H4 (cell line): Measurements from ENCODE around the gene SLC35G6. TPM values are rescaled to one million over a fixed set of nuclear protein-coding genes. Genes with fewer than 3 reads are reported as not detected.
"Not testable (repeated sequence)": the region's sequence is repeated elsewhere in the genome, so short reads cannot be mapped to it uniquely, and the experiment has no call there.

Experiments used
- DNase-seq: peaks from one replicate; pipeline ENCODE4 v3.0.0-alpha.2; 2015; ENCODE audit warnings: low spot score
- total RNA-seq: library from RNA; depleted of rRNA; stranded (reverse); fragments of >200 nt; shearing (Covaris generic); gene quantifications from 2 replicates; pipeline ENCODE4 v1.2.3, GENCODE V29; 2014

The SLC35G6 gene
- total RNA-seq, 1 experiment from 2014 or later = not detected

DNA sequence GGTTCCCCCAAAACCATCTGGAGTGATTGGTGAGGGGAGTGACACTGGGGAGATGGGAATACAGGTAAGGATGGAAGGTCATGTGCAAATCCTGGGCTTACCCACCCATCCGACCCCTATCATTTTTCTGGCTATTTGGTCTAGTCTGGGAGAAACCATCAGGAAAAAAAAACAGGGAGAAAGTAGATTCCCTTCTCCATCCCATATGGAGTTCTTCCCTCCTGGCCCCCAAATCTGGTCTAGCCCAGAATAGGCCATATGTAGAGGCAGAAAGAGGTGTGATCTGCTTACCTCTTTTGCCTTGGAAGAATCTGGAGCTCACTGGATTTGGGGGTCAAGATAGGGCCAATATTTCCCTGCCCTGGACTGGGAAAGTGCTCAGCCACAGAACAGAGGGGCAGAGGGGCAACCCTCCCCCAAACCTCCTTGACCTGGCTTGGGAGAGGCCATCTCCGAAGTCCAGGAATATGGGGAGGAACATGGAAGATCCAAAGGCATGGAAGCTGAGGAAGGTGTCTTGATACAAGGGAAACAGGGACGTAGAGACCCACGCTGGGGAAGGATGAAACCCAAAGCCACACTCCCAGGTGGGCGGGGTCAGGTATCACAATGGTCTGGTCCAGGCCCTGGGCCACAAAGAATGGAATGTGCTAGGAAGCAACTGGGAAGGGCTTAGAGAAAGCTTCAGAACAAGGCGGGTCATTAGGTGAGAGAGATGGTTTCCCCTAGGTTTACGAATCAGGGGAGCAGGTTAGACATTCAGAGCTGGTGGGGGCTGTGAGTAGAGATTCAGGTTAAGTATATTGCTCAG is 20.2 kb upstream of the SLC35G6 start:
- DNase-seq = no peak

DNA sequence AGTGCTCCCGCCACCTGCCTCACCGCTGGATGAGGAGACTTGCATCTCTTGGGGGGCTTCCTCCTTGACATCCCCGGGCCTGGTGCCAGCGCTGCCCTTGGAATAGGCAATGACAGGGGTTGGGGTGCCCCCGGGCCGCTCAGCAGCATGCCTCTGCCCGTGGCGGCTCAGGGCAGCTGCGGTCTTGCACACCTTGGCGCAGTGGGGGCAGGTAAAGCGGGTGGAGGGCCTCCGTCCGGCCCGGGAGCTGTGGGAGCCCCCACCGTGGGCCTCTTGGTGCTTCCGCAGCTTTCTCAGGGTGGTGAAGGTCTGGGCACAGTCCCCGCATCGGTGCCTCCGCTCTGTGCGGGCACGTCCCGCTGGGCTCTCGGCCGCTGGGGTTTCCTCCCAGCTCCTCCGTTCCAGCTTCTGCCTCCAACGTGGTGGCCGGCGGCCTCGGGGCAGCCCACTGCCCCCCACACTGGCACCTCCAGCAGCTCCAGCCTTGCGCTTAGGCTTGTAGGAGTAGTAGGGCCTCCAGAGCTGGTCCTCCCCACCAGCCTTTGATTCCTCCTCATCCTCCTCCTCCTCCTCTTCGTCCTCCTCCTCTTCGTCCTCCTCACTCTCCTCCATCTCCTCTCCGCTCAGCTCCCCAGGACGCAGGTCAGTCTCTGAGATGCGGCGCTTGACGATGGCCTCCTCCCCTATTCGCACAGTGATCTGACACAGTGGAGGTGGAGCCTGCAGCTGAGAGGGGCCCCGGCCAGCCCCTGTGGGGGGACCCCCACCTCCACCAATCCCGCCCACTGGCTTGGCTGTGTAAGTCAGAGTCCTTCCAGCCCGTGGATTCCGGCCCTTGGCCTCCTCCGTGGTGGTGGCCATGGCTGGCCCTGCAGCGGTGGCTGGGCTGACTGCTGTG is 18.5 kb upstream of the SLC35G6 start:
- no peak for DNase-seq

DNA sequence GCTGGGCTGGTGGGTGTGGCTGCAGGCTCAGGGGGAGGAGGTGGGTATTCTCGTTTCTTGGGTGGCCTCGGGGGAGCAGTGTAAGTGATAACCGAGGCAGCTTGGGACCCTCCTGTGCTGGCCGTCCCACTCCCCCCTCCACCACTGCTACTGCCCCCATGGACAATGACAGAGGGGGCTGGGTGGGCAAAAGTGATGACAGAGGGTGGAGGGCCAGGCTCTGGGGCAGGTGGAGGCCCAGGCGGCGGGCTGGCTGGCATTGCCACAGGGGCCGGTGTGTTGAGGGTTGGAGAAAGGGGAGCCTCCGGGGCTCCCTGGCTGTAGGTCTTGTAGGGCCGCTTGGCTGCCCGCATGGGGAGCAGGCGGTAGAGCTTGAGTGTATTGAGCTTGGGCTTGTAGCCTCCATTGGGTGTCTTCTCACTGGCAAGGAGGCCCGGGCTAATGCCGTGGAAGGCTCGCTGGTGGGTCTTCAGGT is 17.8 kb upstream of the SLC35G6 start:
- no peak for DNase-seq

DNA sequence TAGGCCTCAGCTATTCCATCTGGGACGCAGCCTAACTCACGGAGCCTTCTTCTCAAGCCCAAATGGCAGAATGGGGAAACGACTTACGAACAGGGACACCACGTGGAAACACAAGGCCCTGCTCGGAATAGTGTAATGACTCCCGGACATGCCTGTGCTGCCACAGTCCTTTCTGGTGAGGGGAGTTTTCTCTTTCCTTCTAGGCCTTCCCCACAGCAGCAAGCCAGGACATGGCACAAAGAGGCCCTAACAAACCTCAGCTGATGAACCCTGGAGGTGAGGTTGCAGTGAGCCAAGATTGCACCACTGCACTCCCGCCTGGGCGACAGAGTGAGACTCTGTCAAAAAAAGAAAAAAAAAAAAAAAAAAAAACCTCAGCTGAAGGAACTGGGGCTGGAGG is 17.2 kb upstream of the SLC35G6 start:
- DNase-seq = no peak

DNA sequence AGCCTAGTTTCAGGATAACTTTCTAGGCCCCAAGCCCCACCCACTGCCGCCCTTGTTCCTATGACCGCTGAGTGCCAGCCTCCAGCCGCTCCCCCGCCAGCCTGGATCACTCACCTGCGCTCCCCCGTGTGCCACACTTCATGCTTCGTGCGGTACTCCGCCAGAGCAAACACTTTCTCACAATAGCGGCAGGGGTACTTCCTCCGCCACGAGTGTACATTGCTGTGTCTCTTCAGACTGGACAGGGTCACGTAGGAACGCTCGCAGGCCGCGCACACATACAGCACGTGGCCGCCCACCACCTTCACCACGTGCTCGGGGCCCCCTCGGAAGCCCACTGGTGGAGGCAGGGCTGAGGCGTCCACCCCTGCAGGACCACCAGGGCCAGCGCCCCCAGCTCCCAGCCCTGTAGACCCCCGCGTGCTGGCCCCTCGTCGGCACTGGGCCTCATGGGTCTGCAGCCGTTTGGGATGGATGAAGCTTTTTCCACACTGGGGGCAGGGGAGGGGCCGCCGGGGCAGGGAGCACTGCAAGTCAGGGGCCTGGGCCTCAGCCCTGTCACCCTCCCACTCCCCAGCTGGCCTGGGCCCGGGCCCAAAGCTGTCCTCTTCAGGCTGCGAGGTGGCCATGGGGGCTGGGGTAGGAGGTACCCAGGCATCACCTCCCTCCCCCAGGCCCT is 15.5 kb upstream of the SLC35G6 start:
- no peak for DNase-seq

DNA sequence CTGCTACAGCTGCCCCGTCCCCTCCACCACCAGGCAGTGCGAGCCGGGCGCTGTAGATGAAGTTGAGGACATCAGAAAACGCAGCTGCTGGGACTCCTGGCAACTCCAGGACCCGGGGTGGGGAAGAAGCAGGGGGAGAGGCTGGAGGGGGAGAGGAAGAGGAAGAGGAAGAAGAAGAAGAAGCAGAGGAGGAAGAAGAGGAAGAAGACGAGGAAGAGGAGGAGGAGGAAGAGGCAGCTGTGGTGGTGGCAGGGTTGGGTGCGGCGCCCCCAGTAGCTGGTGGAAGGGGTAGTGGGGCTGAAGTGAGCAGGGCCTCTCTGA is 15.0 kb upstream of the SLC35G6 start:
- DNase-seq = no peak

DNA sequence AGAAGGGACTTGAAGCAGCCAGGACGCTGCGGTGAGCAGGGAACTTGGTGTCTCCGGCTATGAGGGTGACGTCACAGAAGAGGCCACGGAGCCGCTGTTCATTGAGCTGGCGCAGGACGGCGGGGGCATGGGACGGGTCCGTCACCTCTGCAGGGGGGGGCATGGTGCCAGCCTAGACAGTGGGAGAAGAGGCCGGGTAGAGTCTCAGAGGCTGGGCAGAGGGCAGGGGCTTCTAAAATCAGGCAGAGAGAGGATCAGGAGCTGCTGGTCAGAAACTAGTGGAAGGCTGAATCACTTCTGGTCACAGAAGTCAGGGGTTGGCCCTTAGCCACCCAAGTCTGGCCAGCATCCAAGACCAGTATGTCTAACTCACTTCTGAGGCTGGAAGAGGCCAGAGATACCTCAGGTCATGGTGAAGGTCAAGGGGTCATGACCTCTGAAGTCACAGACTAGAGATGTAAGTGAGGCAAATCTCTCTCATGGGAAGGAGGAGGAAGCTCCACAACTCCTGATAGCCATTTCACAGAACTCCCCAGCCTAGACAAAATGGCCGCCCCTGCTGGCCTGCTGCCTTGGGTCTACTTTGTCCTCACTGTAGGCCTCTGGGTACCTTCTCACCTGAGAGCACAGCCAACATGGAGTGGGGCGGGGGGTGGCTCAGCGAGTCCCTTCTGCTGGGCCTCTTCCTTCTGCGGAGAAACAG is 14.5 kb upstream of the SLC35G6 start:
- no peak for DNase-seq

DNA sequence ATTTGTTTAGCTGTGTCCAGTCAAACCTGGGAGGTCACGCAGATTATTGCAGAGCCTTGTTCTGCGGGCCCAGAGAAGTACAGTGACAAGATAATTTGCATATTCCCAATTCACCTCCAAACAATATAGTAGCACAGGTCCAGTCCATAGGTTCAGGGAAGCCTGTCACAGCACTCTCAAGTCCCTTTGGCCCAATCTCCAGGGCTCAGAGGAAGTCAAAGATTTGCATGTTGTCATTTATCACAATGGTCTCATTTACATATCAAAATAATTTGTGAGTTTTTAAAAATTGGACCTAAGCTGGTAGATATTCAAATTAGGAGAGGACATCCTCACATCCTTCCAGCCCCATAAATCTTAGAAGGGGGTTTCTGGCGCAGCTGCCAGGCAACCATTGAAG is 13.7 kb upstream of the SLC35G6 start:
- no peak for DNase-seq

DNA sequence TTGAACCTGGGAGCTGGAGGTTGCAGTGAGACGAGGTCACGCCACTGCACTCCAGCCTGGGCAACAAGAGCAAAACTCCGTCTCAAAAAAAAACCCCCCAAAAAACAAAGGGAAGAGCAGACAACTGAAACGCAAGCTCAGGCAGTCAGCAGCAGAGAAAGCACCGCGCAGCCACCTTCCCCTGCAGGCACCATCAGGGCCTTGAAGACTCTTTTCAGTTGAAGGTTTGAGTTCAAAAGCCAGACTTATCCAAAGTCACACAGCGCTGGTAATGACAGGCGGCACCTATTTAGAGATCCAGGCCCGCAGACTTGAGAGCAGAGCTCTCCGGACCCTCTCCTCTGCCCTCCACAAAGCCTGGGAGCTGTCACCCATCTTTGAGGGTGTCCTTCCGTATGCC is 13.0 kb upstream of the SLC35G6 start:
- no peak for DNase-seq

DNA sequence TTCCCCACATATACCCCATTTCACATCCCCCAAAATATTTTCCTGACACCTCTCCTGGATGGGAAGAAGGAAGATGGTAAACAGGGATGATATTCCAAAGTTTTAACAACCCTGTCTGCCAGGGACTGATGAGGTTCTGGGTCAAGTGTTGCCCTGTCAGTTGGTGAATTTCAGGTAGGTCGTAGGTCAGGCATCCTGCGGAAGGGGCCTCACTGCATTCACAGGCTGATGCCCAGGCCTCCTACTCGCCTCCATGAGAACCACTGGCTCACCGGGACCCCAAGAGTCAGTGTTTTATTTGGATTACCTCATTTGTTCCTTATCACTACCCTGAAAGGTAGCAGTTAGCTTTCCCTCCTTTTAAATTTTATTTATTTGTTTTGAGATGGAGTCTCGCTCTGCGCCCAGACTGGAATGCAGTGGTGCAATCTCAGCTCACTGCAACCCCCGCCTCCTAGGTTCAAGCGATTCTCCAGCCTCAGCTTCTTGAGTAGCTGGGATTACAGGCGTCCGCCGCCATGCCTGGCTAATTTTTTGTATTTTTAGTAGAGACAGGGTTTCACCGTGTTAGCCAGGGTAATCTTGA is 12.3 kb upstream of the SLC35G6 start:
- no peak for DNase-seq

DNA sequence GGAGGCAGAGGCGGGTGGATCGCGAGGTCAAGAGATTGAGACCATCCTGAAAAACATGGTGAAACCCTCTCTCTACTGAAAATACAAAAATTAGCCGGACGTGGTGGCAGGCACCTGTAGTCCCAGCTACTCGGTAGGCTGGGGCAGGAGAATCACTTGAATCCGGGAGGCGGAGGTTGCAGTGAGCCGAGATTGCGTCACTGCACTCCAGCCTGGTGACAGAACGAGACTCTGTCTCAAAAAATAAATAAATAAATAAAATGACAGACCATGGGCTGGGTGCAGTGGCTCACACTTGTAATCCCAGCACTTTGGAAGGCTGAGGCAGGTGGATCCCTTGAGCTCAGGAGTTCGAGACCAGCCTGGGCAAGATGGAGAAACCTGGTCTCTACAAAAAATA is 11.4 kb upstream of the SLC35G6 start:
- DNase-seq = not testable (repeated sequence)

DNA sequence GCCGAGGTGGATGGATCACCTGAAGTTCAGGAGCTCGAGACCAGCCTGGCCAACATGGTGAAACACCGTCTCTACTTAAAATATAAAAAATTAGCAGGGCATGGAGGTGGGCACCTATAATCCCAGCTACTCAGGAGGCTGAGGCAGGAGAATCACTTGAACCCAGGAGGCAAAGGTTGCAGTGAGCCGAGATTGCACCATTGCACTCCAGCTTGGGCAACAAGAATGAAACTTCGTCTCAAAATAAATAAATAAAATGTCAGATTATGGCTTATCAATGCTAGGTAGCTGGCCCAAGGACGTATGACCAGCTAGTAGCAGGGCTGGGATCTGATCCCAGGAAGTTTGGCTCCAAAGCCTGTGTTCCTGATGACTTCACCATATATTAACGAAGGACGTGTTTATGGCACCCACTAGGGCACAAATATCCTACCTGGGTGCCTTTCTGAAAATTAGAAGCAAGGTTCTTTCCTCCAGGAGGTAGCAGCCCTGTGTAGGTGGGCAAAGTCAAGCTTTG is 10.7 kb upstream of the SLC35G6 start:
- DNase-seq = not testable (repeated sequence)

DNA sequence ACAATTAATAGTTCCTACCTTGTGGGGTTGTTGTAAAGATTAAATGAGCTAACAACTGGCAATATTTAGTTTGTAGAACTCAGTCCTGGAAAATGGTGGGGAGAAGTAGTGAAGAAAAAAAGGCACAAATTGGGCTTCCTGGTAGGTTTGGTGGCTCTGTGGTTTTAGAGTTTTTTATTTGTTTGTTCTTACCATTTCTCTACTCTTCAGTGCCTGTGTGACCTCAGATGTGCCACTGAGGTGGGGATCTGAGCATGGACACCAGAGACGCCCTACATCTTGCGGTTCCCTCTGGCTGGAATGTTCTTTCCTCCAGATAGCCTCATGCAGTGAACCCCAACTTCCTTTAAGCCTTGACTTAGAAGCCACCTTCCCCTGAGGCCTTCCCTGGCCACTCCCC is 9.5 kb upstream of the SLC35G6 start:
- no peak for DNase-seq

DNA sequence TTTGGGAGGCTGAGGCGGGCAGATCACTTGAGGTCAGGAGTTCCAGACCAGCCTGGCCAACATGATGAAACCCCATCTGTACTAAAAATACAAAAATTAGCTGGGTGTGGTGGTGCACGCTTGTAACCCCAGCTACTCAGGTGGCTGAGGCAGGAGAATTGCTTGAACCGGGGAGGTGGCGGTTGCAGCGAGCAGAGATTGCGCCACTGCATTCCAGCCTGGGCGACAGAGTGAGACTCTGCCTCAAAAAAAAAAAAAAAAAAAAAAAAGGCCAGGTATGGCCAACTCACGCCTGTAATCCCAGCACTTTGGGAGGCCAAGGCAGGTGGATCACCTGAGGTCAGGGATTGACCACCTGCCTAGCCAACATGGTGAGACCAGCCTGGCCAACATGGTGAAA is 6.5 kb upstream of the SLC35G6 start:
- DNase-seq = not testable (repeated sequence)

DNA sequence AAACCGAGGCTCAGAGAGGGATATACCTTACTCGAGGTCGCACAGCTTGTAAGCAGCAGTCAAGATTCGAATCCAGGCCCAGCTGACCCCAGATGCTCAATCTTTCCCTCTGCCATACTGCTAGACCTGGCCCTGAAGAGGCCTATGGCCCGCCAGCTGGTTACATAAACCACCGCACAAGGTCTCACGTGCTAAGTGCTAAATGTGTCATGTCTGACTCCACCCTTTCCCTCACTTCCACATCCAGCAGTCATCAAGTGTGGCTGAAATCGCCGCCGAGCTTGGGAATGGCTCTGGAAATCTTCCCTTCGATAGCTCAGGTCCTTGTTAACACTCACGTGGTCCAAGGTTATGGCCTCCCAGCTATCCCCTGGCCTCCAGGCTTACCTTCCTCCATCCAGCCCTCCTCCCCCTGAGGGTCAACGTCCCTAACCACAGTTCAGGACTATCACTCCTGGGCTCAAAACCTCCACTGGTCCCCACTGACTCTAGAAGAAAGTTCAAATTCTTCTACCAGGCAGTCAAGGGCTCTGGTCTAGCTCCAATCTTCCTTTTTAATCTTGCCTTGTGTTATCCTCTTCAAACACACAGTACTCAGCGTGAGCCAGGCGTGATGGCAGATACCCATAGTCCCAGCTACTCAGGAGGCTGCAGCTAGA is 5.4 kb upstream of the SLC35G6 start:
- no peak for DNase-seq

DNA sequence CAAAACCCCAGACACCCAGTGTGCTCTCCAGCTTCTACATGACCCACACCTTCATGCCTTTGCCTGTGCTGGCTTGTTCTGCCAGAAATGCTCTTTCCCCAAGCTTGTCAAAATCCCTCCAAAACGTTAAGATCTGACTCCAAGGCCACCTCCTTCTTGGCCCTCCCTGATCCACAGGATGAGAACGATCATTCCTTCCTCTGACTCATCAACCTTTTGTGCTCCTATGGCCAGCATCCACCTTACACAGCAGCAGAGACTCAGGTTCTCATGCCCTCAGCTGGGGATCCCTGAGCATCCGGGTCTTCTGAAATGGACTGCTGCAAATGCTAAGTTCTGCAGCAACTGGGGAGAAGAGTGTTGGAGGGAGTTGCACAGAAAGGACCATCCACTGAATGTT is 4.8 kb upstream of the SLC35G6 start:
- no peak for DNase-seq

DNA sequence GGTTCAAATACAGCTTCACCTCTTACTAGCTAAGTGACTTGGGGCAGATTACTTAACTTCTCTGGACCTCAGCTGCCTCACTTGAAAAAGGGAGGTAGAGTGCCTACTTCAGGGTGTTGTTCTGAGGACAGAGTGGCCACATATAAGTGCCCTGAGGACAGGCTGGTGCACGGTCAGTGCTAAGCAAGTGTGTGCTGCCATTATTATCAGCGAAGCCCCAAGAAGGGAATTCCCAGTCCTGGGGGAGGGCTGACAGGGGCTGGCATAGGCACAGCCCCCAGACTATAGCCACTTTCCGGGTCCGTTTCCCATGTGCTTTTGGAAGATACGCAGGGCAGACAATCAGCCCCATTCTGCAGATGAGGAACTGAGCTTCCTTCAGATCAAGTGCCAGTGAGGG is 4.3 kb upstream of the SLC35G6 start:
- no peak for DNase-seq

DNA sequence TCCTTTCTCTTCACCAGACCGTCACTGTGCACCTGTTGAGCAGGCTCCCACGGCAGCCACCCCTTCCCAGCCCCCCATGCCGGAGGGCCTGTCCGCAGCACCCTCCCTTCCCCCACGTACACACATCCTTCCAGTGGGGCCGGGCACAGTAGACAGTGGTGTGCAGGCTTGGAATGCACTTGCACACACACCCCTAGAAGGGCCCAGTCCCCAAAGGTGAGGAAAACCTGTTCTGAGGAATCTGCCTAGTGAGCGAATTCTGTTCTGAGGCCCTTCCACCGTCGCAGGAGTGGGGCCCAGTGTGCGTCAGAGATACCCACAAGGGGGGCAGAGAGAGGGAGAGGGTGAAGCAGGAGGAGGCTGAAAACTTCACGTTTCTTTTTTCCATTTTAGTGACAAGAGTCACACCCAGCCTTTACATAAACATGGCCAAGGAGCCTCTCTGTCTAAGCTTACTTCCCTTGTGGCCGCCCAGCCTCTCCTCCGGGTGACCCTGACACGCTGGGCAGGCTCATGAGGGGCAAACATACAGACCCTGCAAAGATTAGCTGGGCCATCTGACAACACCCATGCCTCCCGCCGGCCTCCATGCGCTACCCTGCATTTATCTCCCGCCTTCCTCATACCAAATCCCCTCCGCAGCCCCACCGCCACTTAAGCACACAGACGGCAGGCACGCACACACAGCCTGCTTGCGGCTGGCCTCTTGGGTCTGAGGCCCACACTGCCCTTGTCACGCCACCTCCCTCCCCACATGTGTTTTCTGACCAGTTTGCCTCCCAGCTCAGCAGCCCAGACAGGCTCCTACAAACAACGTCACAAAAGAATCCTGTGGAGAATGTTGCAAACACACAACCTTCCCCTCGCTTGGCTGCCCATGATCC is 3.6 kb upstream of the SLC35G6 start:
- DNase-seq = peak; percentile 36
